Tibial artery (tissue), 4 donors: ENCODE data around the gene CEP72.
"Not testable (repeated sequence)": the region's sequence is repeated elsewhere in the genome, so short reads cannot be mapped to it uniquely, and the experiment has no call there.

Source experiments
- DNase-seq, 2 donors: peaks; one replicate each; pipeline ENCODE4 v3.0.0-alpha.2; 2019
- H3K27ac ChIP-seq, 2 donors: fragments of 200-600 bp; sonication (generic) in 1 of 2; 1 replicate in 1 of 2; 2 replicates in 1 of 2; pipeline ENCODE4 v1.5.1; 2018 to 2019; ENCODE audit warnings: mild to moderate bottlenecking in 1 of 2
- H3K27me3 ChIP-seq, 2 donors: fragments of 200-600 bp; sonication (generic) in 1 of 2; one replicate each; pipeline versions ENCODE4 v1.5.1 to v1.6.0; 2016 to 2019
- H3K36me3 ChIP-seq, 3 donors: fragments of 200-600 bp; sonication (generic) in 2 of 3; one replicate each; pipeline ENCODE4 v1.5.1; 2016 to 2019; ENCODE audit warnings: mild to moderate bottlenecking in 2 of 3
- H3K4me1 ChIP-seq, 4 donors: fragments of 200-600 bp; sonication (generic) in 2 of 4; 1 replicate in 3 of 4; 2 replicates in 1 of 4; pipeline ENCODE4 v1.5.1; 2016 to 2019
- H3K4me3 ChIP-seq, 2 donors: fragments of 200-600 bp; sonication (generic) in 1 of 2; 1 replicate in 1 of 2; 2 replicates in 1 of 2; pipeline ENCODE4 v1.5.1; 2018 to 2019; ENCODE audit warnings: mild to moderate bottlenecking in 2 of 2
- H3K9me3 ChIP-seq, 3 donors: fragments of 200-600 bp; sonication (generic) in 1 of 3; one replicate each; pipeline ENCODE4 v1.5.1; 2016 to 2019
- intact Hi-C: fragments of 100-400 bp; cut with DNase I; formaldehyde crosslinking; loops from one replicate; pipeline ENCODE4 v1.15.0; 2023; ENCODE audit warnings: low total_unique reads
- TF ChIP-seq, protein P1 (sequence below), 2 experiments: fragments of 200-600 bp in 1 of 2; fragments of 450-650 bp in 1 of 2; IDR thresholded peaks; one replicate each; pipeline ENCODE4 v1.5.1; 2017 to 2019; ENCODE audit warnings: antibody characterized with exemption in 2 of 2, mild to moderate bottlenecking in 1 of 2, moderate library complexity in 1 of 2

Gene CEP72

GRCh38 chr5:677131-678101 is 65.3 kb downstream of the CEP72 start:
- TF ChIP-seq, protein P1, sequence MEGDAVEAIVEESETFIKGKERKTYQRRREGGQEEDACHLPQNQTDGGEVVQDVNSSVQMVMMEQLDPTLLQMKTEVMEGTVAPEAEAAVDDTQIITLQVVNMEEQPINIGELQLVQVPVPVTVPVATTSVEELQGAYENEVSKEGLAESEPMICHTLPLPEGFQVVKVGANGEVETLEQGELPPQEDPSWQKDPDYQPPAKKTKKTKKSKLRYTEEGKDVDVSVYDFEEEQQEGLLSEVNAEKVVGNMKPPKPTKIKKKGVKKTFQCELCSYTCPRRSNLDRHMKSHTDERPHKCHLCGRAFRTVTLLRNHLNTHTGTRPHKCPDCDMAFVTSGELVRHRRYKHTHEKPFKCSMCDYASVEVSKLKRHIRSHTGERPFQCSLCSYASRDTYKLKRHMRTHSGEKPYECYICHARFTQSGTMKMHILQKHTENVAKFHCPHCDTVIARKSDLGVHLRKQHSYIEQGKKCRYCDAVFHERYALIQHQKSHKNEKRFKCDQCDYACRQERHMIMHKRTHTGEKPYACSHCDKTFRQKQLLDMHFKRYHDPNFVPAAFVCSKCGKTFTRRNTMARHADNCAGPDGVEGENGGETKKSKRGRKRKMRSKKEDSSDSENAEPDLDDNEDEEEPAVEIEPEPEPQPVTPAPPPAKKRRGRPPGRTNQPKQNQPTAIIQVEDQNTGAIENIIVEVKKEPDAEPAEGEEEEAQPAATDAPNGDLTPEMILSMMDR (IDR thresholded peaks at IDR 0.05): no peak
- H3K4me1 ChIP-seq: peaks cover 0 to 27% (median 24%) of the 10 kb centered on the region in 4 donors
- H3K27me3 ChIP-seq: no peaks in the 10 kb centered on the region
- DNase-seq: peak; percentile 13 to 61
- H3K27ac ChIP-seq: no peak overlapping the region
- H3K36me3 ChIP-seq: no peaks in the 10 kb centered on the region
- no peak overlapping the region for H3K4me3 ChIP-seq
- intact Hi-C loops: no loop called here
- H3K9me3 ChIP-seq: no peaks in the 10 kb centered on the region

DNA sequence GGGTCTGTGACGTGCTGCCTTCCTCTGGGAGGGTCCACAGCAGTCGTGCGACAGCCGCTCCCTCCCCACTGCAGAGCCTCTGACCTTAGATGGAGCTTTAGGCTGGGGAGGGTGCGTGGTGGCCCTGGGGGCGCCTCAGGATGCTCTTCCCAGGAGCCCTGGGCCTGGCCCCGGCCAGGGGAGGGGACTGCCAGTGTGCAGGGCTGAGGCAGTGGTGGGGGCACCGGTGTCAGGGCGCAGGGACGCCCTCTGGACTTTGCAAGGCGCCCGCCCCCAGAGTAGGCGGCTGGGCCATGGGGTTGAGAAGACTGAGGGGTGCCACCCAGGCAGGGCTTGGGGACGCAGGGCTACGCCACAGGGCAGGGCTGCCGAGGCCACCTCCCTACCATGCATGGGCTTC is 66.4 kb downstream of the CEP72 start:
- peaks cover 0 to 16% (median 13%) of the 10 kb centered on the region in 4 donors for H3K4me1 ChIP-seq
- DNase-seq: peak; percentile 3 to 54
- H3K36me3 ChIP-seq, intact Hi-C loops, H3K9me3 ChIP-seq, H3K27ac ChIP-seq, H3K27me3 ChIP-seq, H3K4me3 ChIP-seq: not testable (repeated sequence)

DNA sequence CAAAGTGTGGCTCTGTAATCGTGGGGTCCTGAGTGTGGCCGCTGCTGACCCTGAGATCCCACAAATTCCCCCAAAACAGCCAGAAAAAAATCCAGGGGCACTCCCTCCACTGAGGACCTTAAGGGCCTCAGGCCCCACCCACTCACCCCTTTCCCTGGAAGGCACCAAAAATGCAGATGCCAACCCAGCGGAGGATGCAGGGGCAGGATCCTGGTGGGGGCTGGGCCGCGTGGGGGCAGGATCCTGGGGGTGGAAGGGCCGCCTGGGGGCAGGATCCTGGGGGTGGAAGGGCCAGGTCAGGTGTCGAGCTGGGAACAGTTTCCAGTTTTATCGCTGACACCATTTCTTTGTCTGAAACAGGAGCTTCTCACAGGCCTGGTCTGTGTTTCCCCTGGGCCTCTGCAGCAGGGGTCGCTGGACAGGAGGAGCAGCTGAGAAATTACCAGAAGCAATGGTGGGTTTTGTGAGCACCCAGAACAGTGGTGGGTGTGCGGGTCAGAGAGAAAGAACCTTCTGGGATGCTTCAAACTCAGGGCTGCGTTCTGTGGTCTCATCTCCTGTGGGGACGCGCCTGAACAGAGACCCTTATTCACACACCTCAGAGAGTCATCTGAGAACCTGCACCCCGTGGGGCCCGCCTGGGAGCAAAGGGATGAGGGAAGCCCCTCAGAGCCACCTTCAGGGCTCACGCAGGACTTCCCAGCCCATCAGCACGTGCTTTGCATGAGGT is 67.2 kb downstream of the CEP72 start:
- peak; percentile 9 to 33 for DNase-seq
- H3K27ac ChIP-seq, H3K4me3 ChIP-seq, H3K9me3 ChIP-seq, H3K4me1 ChIP-seq, intact Hi-C loops, H3K36me3 ChIP-seq, H3K27me3 ChIP-seq: not testable (repeated sequence)

DNA sequence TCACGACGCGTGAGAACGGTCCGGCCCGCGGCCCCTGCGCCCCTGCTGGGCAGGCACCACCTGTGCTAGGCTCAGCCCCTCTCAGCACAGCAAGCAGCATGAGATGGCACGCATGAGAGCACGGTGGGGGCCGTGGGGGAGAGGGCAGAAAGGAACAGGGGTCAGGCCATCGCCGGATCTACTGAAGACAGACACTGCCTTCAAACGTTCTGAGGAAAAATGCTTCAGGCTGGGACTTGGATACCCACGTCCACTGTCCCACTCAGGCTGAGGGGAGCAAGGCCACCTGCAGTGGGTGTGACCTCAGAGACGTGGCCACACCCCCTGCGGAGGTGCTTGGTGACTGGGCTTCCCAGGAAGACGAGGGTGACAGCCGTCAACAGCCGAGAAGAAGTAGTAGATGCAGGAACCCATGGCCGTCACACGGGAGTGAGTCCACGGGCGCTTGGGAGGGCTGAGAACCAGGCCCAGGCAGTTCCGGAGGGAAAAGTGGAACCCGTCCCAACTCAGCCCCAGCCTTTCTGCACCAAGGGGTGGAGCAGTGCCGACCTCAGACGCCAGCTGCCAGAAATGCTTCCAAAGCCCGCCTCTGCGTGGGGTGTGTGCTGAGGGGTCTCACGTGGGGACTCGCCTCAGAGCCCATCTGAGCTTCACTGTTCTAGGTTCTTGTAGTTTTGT is 68.1 kb downstream of the CEP72 start:
- H3K27ac ChIP-seq, H3K36me3 ChIP-seq, H3K4me1 ChIP-seq, H3K9me3 ChIP-seq, intact Hi-C loops, H3K4me3 ChIP-seq, DNase-seq, H3K27me3 ChIP-seq: not testable (repeated sequence)

DNA sequence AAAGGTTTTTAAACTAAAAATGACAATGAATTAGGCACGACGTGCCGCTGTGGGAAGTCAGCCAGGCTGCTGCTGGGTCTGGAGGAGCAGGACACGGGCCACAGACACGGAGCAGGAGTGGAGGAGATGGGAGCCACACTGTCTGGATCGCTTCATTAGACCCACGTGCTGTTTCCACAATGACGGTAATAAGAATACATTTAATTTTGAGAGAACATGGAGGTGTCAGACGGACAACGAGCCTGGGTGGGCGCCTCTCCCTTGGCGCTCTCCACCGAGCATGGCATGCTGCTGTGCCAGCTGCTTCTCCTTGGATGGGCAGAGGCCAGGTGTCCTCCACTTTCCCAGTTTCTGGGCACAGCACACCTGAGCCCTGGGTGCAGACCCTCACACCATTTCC is 68.7 kb downstream of the CEP72 start:
- H3K4me1 ChIP-seq, H3K4me3 ChIP-seq, H3K27ac ChIP-seq, H3K36me3 ChIP-seq, DNase-seq, H3K27me3 ChIP-seq, H3K9me3 ChIP-seq, intact Hi-C loops: not testable (repeated sequence)

DNA sequence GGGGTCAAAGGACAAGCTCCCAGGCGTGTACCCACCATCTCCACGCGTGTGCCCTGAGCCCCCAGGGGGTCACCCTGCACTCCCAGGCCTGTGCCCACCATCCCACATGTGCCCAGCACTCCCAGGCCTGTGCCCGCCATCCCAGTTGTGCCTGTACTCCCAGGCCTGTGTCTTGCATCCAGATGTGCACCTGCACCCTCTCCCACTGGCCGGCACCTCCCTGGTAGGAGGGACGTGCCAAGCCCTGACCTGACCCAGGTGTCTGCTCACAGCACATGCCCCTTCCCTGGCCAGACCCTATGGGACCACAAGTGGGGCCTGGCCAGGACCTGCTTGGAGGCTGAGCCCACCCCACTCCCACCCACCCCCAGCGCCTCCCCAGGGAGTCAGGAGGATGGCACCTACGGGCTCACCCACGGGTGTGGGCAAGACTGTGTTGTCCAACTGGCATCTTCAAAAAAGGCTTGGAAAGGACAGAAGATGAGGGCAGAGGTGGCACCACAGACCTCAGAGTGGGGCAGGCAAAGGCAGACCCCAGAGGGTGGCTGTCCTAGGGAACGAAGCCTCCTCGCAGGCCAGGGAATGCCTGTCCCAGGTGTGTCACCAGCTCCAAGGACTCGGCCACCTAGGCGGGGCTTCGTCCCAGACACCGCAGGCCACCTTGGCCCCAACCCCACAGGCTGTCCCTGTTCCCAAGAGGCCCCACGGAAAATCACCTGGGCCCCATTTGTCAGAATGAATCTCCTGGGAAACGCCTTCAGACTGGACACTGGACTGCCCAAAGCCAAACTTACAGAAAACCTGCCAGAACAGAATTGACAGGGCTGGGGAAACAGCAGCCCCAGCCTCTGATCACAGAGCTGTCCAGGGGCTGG is 69.4 kb downstream of the CEP72 start:
- H3K36me3 ChIP-seq, H3K9me3 ChIP-seq, DNase-seq, intact Hi-C loops, H3K4me1 ChIP-seq, H3K27ac ChIP-seq, H3K27me3 ChIP-seq, H3K4me3 ChIP-seq: not testable (repeated sequence)

- DNase-seq, H3K27ac ChIP-seq, H3K9me3 ChIP-seq, H3K36me3 ChIP-seq, intact Hi-C loops, H3K4me1 ChIP-seq, H3K27me3 ChIP-seq, H3K4me3 ChIP-seq: not testable (repeated sequence)
These were observed 70.1 kb downstream of the CEP72 start for GRCh38 chr5:682216-682615.

GRCh38 chr5:682651-683358 is 70.7 kb downstream of the CEP72 start:
- H3K4me3 ChIP-seq, intact Hi-C loops, H3K9me3 ChIP-seq, H3K4me1 ChIP-seq, H3K27ac ChIP-seq, DNase-seq, H3K27me3 ChIP-seq, H3K36me3 ChIP-seq: not testable (repeated sequence)
